Measurements from ENCODE around the gene EVA1B.
A peak's percentile ranks its signal among the peaks of the same experiment; 100 is the strongest.

Gene EVA1B

DNA sequence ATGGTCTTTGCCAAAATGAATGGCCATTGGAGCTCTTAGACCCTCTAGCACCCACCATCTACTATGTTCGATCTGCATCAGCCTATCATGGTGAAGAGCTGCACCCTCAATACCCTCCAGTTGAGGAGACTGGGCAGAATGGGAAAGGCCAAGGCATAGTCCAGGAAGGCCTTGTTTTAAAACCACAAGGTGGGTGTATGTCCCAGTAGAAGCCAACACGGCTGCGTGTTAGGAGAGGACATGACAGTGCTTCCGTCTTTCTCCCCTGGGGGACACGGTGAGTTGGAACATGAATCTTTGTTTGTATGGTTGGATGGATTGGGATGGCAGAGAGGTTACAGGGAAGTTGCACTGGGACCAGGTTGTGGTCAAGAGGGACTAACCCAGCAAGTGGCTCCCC, 35.9 kb downstream of the EVA1B start:
- Histone ChIP-seq H3K36me3 (ENCODE audit: control insufficient read depth, insufficient read depth, low read length, severe bottlenecking) (peaks cover 86% of the 10 kb centered on the region), H3K9me3 (ENCODE audit: control insufficient read depth, low read length) (no peaks in the 10 kb centered on the region)

DNA sequence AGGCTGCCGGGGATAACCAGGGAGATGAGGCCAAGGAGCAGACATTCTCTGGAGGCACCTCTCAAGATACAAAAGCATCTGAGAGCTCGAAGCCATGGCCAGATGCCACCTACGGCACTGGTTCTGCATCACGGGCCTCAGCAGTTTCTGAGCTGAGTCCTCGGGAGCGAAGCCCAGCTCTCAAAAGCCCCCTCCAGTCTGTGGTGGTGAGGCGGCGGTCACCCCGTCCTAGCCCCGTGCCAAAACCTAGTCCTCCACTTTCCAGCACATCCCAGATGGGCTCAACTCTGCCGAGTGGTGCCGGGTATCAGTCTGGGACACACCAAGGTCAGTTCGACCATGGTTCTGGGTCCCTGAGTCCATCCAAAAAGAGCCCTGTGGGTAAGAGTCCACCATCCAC, 36.6 kb downstream of the EVA1B start:
- Histone ChIP-seq H3K4me3 (ENCODE audit: low read length) (no peak overlapping the region), H3K27me3 (replicated peaks; ENCODE audit: control insufficient read depth, insufficient read depth, low read length) (no peaks in the 10 kb centered on the region), H3K36me3 (ENCODE audit: control insufficient read depth, insufficient read depth, low read length, severe bottlenecking) (peaks cover 83% of the 10 kb centered on the region), H3K4me1 (ENCODE audit: control insufficient read depth, insufficient read depth, low read length) (peaks cover 40% of the 10 kb centered on the region), H3K9ac (ENCODE audit: low read length) (peak overlapping the region; percentile 43), H3K9me3 (ENCODE audit: control insufficient read depth, low read length) (no peaks in the 10 kb centered on the region)
- no peak for DNase-seq (ENCODE audit: low read depth)

More for the DNA sequence above, 35.9 kb downstream of the EVA1B start:
- no peak overlapping the region for H3K9ac ChIP-seq (ENCODE audit: low read length)
- DNase-seq (ENCODE audit: low read depth), result no peak
- no peak overlapping the region for H3K4me3 ChIP-seq (ENCODE audit: low read length)
- no peaks in the 10 kb centered on the region for H3K27me3 ChIP-seq (replicated peaks; ENCODE audit: control insufficient read depth, insufficient read depth, low read length)
- H3K4me1 ChIP-seq (ENCODE audit: control insufficient read depth, insufficient read depth, low read length), result peaks cover 40% of the 10 kb centered on the region

DNA sequence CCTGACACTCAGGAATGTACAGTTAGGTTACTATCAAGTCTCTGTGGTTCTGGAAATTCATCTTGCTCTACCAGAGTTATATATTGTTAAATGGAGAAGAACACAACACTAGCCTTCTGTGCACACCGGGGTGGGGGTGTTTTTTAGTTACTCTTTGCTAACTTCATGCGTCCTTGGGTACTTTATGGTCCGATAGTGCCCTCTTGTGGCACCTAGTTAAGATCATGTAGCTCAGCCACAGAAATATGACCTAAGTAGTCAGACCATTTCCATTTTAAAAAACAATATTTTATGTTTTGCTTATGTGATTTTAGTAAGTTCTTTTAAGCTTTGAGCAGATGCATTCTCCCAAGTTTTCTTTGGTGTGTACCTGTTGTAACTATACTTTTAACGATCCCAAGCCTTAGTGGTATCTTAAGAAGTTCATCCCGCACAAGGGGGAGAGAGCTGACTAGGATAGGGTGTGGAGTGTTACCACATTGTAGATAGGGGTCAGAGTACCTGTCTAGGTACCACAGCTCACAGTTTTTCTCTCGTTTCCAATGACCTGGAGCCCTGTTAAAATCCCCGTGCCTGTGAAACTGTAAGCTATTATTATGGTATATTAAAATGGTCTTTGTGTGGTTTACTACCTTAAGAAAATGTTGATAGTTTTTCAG, 37.9 kb downstream of the EVA1B start:
- H3K4me3 ChIP-seq (ENCODE audit: low read length), result peak overlapping the region; percentile 10
- DNase-seq (ENCODE audit: low read depth), result peak; percentile 96
- H3K4me1 ChIP-seq (ENCODE audit: control insufficient read depth, insufficient read depth, low read length), result peaks cover 38% of the 10 kb centered on the region
- no peaks in the 10 kb centered on the region for H3K27me3 ChIP-seq (replicated peaks; ENCODE audit: control insufficient read depth, insufficient read depth, low read length)
- H3K36me3 ChIP-seq (ENCODE audit: control insufficient read depth, insufficient read depth, low read length, severe bottlenecking), result peaks cover 71% of the 10 kb centered on the region
- no peaks in the 10 kb centered on the region for H3K9me3 ChIP-seq (ENCODE audit: control insufficient read depth, low read length)
- peak overlapping the region; percentile 43 for H3K9ac ChIP-seq (ENCODE audit: low read length)

DNA sequence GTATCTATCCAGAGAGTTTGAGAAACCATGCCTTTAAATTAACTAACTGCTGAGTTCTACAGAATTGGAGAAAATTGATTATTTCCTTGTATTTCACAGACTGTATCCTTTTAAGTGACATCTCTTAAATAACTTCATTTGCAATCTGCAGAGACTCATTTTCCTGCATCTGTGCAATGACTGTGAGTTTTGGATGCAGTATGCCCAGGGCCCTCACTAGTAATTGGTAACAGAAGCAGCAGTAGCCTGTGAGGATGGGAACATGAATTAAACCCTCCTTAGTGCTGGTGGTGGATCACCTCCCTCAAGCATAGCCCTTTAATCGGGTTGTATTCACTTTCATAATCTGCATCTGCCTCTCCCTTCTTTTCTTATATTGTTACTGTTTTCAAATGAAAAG, 38.9 kb downstream of the EVA1B start:
- Histone ChIP-seq H3K4me1 (ENCODE audit: control insufficient read depth, insufficient read depth, low read length) (peaks cover 46% of the 10 kb centered on the region), H3K27me3 (replicated peaks; ENCODE audit: control insufficient read depth, insufficient read depth, low read length) (no peaks in the 10 kb centered on the region), H3K9me3 (ENCODE audit: control insufficient read depth, low read length) (no peaks in the 10 kb centered on the region), H3K9ac (ENCODE audit: low read length) (peak overlapping the region; percentile 24), H3K36me3 (ENCODE audit: control insufficient read depth, insufficient read depth, low read length, severe bottlenecking) (peaks cover 63% of the 10 kb centered on the region), H3K4me3 (ENCODE audit: low read length) (no peak overlapping the region)
- peak; percentile 38 for DNase-seq (ENCODE audit: low read depth)

DNA sequence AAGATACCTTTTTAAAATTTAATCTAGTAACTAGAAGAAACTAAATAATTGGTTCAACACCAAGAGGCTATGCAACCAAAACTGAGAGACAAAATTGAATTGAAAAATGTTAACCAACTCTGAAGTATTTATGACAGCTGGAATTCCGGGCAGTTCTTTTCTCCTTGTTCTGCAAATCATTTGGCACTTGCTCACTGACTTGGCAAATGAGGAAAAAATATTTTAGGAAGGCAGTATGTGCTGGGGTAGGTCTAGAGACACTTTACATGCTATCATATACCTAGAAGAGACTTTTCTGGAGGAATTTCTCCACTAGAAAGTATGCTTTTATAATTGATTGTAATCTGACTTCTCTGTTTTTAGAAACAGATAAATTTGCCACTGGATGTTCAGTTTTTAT, 39.4 kb downstream of the EVA1B start:
- peak overlapping the region; percentile 62 for H3K9ac ChIP-seq (ENCODE audit: low read length)
- peaks cover 58% of the 10 kb centered on the region for H3K36me3 ChIP-seq (ENCODE audit: control insufficient read depth, insufficient read depth, low read length, severe bottlenecking)
- H3K9me3 ChIP-seq (ENCODE audit: control insufficient read depth, low read length), result no peaks in the 10 kb centered on the region
- no peak overlapping the region for H3K4me3 ChIP-seq (ENCODE audit: low read length)
- no peaks in the 10 kb centered on the region for H3K27me3 ChIP-seq (replicated peaks; ENCODE audit: control insufficient read depth, insufficient read depth, low read length)
- DNase-seq (ENCODE audit: low read depth), result peak; percentile 32
- H3K4me1 ChIP-seq (ENCODE audit: control insufficient read depth, insufficient read depth, low read length), result peaks cover 51% of the 10 kb centered on the region

DNA sequence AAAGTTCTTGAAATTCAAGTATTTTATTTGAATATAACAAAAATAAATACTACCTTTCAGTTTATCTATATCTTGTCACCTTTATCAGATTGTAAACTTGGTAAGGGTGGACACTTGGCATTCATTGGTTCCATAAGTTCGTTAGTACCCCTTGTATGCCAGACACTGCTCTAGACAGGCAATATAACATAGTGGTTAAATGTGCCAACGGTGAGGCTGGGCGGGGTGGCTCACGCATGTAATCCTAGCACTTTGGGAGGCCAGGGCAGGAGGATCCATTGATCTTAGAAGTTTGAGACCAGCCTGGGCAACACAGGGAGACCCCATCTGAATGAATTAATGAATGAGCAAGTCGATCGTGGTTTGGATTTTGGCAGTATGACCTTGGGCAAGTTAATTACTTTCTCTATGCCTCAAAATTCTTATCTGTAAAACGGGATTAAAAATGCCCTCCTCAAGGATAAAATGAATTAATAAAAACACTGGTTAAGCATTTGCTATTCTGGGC, 43.6 kb downstream of the EVA1B start:
- Histone ChIP-seq H3K36me3 (ENCODE audit: control insufficient read depth, insufficient read depth, low read length, severe bottlenecking) (peaks cover 21% of the 10 kb centered on the region), H3K27me3 (replicated peaks; ENCODE audit: control insufficient read depth, insufficient read depth, low read length) (no peaks in the 10 kb centered on the region), H3K9me3 (ENCODE audit: control insufficient read depth, low read length) (no peaks in the 10 kb centered on the region), H3K4me1 (ENCODE audit: control insufficient read depth, insufficient read depth, low read length) (peaks cover 38% of the 10 kb centered on the region), H3K9ac (ENCODE audit: low read length) (no peak overlapping the region), H3K4me3 (ENCODE audit: low read length) (peak overlapping the region; percentile 24)
- no peak for DNase-seq (ENCODE audit: low read depth)

DNA sequence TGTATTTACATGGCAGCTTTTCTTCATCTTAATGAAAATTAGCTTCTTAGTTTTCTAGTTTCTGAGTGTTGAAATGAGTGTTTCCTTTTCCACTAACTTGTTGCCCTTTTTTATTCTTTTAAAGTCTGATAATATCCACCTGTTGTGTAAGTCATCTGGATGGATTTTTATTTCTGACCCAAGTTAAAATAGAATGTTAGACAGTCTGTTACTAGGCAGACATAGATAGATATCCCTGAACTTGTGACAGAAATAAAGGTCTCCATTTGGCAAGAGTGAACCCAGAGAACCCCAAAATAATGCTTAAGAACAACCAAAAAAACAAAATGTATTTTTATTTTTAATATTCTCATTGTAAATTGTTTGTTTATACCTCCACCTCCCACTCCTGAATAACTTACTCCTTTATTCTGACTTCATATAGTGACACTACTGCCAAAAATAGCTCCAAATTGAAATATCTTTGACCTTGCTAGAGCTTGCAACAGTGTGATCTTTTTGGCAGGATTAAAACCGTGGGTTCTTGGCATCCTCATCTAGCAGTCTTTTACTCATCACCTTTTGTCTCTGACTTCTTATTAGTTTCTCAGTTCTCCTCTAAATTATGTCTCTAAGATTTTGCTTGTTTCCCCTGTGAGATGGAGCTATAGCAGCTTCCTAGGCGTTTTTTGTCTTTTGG, 44.2 kb downstream of the EVA1B start:
- peak overlapping the region; percentile 24 for H3K4me3 ChIP-seq (ENCODE audit: low read length)
- peak; percentile 40 for DNase-seq (ENCODE audit: low read depth)
- H3K36me3 ChIP-seq (ENCODE audit: control insufficient read depth, insufficient read depth, low read length, severe bottlenecking), result peaks cover 17% of the 10 kb centered on the region
- no peak overlapping the region for H3K9ac ChIP-seq (ENCODE audit: low read length)
- no peaks in the 10 kb centered on the region for H3K9me3 ChIP-seq (ENCODE audit: control insufficient read depth, low read length)
- H3K27me3 ChIP-seq (replicated peaks; ENCODE audit: control insufficient read depth, insufficient read depth, low read length), result no peaks in the 10 kb centered on the region
- H3K4me1 ChIP-seq (ENCODE audit: control insufficient read depth, insufficient read depth, low read length), result peaks cover 32% of the 10 kb centered on the region

DNA sequence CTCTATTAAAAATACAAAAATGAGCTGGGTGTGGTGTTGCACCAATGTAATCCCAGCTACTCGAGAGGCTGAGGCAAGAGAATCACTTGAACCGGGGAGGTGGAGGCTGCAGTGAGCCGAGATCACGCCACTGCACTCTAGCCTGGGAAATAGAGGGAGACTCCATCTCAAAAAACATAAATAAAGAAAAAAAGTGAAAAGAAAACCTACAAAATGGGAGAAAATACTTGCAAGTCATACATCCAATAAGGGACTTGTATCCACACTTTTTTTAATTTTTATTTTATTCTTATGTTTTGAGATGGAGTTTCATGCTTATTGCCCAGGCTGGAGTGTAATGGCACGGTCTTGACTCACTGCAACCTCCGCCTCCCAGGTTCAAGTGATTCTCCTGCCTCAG, 46.8 kb downstream of the EVA1B start:
- Histone ChIP-seq H3K4me1 (ENCODE audit: control insufficient read depth, insufficient read depth, low read length) (peaks cover 19% of the 10 kb centered on the region), H3K36me3 (ENCODE audit: control insufficient read depth, insufficient read depth, low read length, severe bottlenecking) (peaks cover 22% of the 10 kb centered on the region), H3K9ac (ENCODE audit: low read length) (no peak overlapping the region), H3K27me3 (replicated peaks; ENCODE audit: control insufficient read depth, insufficient read depth, low read length) (no peaks in the 10 kb centered on the region), H3K4me3 (ENCODE audit: low read length) (no peak overlapping the region), H3K9me3 (ENCODE audit: control insufficient read depth, low read length) (no peaks in the 10 kb centered on the region)
- no peak for DNase-seq (ENCODE audit: low read depth)

DNA sequence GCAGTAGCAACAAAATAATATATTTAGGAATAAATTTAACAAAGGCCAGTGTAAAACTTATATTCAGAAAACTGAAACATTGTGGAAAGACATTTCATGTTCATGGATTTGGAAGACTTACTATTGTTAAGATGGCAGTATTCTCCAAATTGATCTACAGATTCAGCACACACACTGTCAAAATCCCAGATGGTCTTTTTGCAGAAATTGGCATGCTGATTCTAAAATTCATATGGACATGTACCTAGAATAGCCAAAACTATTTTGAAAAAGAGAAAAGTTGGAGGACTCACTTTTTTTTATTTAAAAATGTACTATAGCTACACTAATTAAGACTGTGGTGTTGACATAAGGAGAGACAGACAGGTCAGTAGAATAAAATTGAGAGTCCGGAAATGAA, 49.2 kb downstream of the EVA1B start:
- Histone ChIP-seq H3K36me3 (ENCODE audit: control insufficient read depth, insufficient read depth, low read length, severe bottlenecking) (peaks cover 32% of the 10 kb centered on the region), H3K9me3 (ENCODE audit: control insufficient read depth, low read length) (no peaks in the 10 kb centered on the region), H3K27me3 (replicated peaks; ENCODE audit: control insufficient read depth, insufficient read depth, low read length) (no peaks in the 10 kb centered on the region), H3K4me3 (ENCODE audit: low read length) (no peak overlapping the region), H3K9ac (ENCODE audit: low read length) (no peak overlapping the region), H3K4me1 (ENCODE audit: control insufficient read depth, insufficient read depth, low read length) (peaks cover 6% of the 10 kb centered on the region)
- DNase-seq (ENCODE audit: low read depth), result no peak

DNA sequence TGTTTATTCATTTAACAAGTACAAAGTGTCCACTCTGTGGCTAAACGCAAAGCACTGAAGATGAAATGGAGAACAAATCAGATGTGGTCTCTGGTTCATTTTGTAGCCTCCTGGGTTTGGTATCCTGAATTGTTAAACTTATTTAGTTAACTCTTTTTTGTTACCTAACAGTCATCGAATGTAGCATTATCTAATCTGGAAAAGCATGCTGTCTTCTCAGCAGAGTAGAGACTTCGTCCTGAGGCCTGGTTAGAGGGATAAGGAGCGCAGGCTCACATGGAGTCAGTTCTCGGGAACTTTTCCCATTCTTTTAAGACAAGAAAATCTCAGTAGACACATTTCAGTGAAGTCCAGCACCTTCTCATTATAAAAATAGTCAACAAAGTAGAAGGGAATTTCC, 50.4 kb downstream of the EVA1B start:
- DNase-seq (ENCODE audit: low read depth), result no peak
- no peaks in the 10 kb centered on the region for H3K9me3 ChIP-seq (ENCODE audit: control insufficient read depth, low read length)
- peaks cover 41% of the 10 kb centered on the region for H3K36me3 ChIP-seq (ENCODE audit: control insufficient read depth, insufficient read depth, low read length, severe bottlenecking)

More for the DNA sequence above, 50.4 kb downstream of the EVA1B start:
- H3K9ac ChIP-seq (ENCODE audit: low read length), result no peak overlapping the region
- H3K4me1 ChIP-seq (ENCODE audit: control insufficient read depth, insufficient read depth, low read length), result peaks cover 5% of the 10 kb centered on the region
- H3K4me3 ChIP-seq (ENCODE audit: low read length), result no peak overlapping the region
- H3K27me3 ChIP-seq (replicated peaks; ENCODE audit: control insufficient read depth, insufficient read depth, low read length), result no peaks in the 10 kb centered on the region

All from adipocyte (in vitro differentiated cells).